ENCODE data around the gene POLD4. TPM values are rescaled to one million over a fixed set of nuclear protein-coding genes. Genes with fewer than 3 reads are reported as not detected.

The POLD4 gene
- total and polyA plus RNA-seq, 2 of the 13 experiments (the other 11 are each of a cell fraction or from before 2014, with no cell fraction given) = 10.5 to 27.4 TPM

DNA sequence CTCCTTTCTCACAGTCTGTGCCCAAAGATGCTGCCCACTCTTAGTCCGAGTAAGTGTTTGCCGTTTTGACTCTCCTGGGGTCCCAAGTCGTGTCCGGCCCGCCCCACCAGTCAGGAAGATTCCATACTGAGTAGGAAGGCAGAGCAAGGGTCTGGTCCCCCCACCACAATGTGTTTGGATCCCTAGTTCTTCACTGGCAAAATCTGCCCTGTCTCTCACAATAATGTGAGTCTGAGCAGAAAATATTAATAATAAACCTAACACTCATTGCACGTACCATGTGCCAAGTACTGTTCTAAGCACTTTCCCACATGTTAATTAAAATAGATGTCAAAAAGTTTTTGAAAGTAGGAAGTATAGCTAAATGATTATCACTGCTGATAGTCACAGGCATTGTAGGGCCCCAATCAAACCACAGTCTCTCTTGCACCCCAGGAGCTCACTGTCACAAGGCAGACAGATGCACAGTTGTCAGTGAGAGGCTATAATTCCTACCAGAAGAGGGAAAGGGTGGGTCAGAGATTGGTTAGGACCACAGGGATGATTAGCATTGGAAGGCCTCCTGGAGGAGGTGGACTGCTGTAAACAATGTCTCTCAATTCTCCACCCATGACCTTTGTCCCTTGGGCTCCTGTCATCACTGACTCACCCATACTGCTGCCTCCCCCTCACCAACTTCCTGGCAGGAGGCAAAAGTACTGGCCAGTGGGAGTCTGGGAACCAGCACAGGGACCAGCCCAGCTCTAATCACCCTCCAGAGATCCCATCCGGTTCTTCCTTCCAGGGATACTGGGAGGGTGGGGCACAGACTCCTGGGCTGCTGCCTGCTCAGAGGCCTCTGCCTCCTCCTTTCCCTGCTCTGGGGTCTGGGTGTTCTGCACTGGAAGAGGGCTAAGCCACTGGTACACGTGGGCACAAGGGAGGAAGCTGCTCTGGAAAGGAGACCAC is 1.0 kb upstream of the POLD4 start (continued):
- TF ChIP-seq MYC (CRISPR knock-in tag; IDR thresholded peaks at IDR 0.05; ENCODE audit: borderline replicate concordance) (no peak; the same call in 1 of the 2 replicates), ZBTB7B (CRISPR knock-in tag; IDR thresholded peaks at IDR 0.05) (0 out of 2 replicates have a peak, but pooled peaks have one; percentile 35), FOXM1 (CRISPR knock-in tag; IDR thresholded peaks at IDR 0.05) (no peak), CEBPG (CRISPR knock-in tag; IDR thresholded peaks at IDR 0.05) (peak; percentile 31; the same call in 1 of the 2 replicates), SOX6 (IDR thresholded peaks at IDR 0.05) (no peak), SOX6 (CRISPR knock-in tag; IDR thresholded peaks at IDR 0.05) (peak; percentile 85), ZNF431 (CRISPR knock-in tag; IDR thresholded peaks at IDR 0.05; ENCODE audit: borderline replicate concordance, low read depth) (0 out of 2 replicates have a peak, but pooled peaks have one; percentile 45), GABPA (IDR thresholded peaks at IDR 0.05; ENCODE audit: low read depth, low read length) (peak; percentile 35; the same call in 1 of the 2 replicates), GABPA (CRISPR knock-in tag; IDR thresholded peaks at IDR 0.05; ENCODE audit: low read depth) (peak; percentile 83), ZNF552 (CRISPR knock-in tag; IDR thresholded peaks at IDR 0.05; ENCODE audit: borderline replicate concordance) (no peak), ZSCAN20 (CRISPR knock-in tag; IDR thresholded peaks at IDR 0.05; ENCODE audit: borderline replicate concordance) (no peak), SIX4 (CRISPR knock-in tag; IDR thresholded peaks at IDR 0.05) (0 out of 2 replicates have a peak, but pooled peaks have one; percentile 21), SAP130 (CRISPR knock-in tag; IDR thresholded peaks at IDR 0.05; ENCODE audit: low read depth) (peak; percentile 96), FIP1L1 (IDR thresholded peaks at IDR 0.05; ENCODE audit: borderline replicate concordance, insufficient read depth, low read depth, low read length) (no peak), TARDBP (CRISPR knock-in tag; IDR thresholded peaks at IDR 0.05) (0 out of 2 replicates have a peak, but pooled peaks have one; percentile 27), ZNF350 (CRISPR knock-in tag; IDR thresholded peaks at IDR 0.05; ENCODE audit: borderline replicate concordance, low read depth) (peak; percentile 58; the same call in 1 of the 2 replicates), HOXA9 (CRISPR knock-in tag; IDR thresholded peaks at IDR 0.05; ENCODE audit: borderline replicate concordance) (no peak), CREB1 (IDR thresholded peaks at IDR 0.05) (peak; percentile 63), CREB1 (CRISPR knock-in tag; IDR thresholded peaks at IDR 0.05) (peak; percentile 74), ETV6 (CRISPR knock-in tag; conservative IDR thresholded peaks at IDR 0.05) (no peak), TBX2 (CRISPR knock-in tag; IDR thresholded peaks at IDR 0.05; ENCODE audit: borderline replicate concordance) (peak; percentile 86), PPARG (CRISPR knock-in tag; conservative IDR thresholded peaks at IDR 0.05) (peak; percentile 78; the same call in 1 of the 2 replicates), EEA1 (CRISPR knock-in tag; IDR thresholded peaks at IDR 0.05; ENCODE audit: borderline replicate concordance) (0 out of 2 replicates have a peak, but pooled peaks have one; percentile 48), ZNF563 (CRISPR knock-in tag; IDR thresholded peaks at IDR 0.05) (0 out of 2 replicates have a peak, but pooled peaks have one; percentile 90)
- TF ChIP-seq, protein P1, sequence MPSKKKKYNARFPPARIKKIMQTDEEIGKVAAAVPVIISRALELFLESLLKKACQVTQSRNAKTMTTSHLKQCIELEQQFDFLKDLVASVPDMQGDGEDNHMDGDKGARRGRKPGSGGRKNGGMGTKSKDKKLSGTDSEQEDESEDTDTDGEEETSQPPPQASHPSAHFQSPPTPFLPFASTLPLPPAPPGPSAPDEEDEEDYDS (CRISPR knock-in tag; IDR thresholded peaks at IDR 0.05) = peak; percentile 76
- TF ChIP-seq, protein P2, sequence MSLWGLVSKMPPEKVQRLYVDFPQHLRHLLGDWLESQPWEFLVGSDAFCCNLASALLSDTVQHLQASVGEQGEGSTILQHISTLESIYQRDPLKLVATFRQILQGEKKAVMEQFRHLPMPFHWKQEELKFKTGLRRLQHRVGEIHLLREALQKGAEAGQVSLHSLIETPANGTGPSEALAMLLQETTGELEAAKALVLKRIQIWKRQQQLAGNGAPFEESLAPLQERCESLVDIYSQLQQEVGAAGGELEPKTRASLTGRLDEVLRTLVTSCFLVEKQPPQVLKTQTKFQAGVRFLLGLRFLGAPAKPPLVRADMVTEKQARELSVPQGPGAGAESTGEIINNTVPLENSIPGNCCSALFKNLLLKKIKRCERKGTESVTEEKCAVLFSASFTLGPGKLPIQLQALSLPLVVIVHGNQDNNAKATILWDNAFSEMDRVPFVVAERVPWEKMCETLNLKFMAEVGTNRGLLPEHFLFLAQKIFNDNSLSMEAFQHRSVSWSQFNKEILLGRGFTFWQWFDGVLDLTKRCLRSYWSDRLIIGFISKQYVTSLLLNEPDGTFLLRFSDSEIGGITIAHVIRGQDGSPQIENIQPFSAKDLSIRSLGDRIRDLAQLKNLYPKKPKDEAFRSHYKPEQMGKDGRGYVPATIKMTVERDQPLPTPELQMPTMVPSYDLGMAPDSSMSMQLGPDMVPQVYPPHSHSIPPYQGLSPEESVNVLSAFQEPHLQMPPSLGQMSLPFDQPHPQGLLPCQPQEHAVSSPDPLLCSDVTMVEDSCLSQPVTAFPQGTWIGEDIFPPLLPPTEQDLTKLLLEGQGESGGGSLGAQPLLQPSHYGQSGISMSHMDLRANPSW (CRISPR knock-in tag; IDR thresholded peaks at IDR 0.05; ENCODE audit: borderline replicate concordance) = no peak
- TF ChIP-seq, protein P3, sequence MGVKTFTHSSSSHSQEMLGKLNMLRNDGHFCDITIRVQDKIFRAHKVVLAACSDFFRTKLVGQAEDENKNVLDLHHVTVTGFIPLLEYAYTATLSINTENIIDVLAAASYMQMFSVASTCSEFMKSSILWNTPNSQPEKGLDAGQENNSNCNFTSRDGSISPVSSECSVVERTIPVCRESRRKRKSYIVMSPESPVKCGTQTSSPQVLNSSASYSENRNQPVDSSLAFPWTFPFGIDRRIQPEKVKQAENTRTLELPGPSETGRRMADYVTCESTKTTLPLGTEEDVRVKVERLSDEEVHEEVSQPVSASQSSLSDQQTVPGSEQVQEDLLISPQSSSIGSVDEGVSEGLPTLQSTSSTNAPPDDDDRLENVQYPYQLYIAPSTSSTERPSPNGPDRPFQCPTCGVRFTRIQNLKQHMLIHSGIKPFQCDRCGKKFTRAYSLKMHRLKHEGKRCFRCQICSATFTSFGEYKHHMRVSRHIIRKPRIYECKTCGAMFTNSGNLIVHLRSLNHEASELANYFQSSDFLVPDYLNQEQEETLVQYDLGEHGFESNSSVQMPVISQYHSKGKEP (CRISPR knock-in tag; IDR thresholded peaks at IDR 0.05) = no peak
